Stimulated activated CD4-positive, alpha-beta T cell treated with anti-CD3 and anti-CD28 coated beads, TNF-alpha, amount 100 ng/mL, for 1 hour (primary cell): Measurements from ENCODE around the gene PSMB3.
"Not testable (repeated sequence)": the region's sequence is repeated elsewhere in the genome, so short reads cannot be mapped to it uniquely, and the experiment has no call there.

ENCODE experiments used
- DNase-seq, 3 donors: peaks; one replicate each; pipeline ENCODE4 v3.0.0-alpha.2; 2020; ENCODE audit warnings: low read depth in 3 of 3, low spot score in 1 of 3

The PSMB3 gene

DNA sequence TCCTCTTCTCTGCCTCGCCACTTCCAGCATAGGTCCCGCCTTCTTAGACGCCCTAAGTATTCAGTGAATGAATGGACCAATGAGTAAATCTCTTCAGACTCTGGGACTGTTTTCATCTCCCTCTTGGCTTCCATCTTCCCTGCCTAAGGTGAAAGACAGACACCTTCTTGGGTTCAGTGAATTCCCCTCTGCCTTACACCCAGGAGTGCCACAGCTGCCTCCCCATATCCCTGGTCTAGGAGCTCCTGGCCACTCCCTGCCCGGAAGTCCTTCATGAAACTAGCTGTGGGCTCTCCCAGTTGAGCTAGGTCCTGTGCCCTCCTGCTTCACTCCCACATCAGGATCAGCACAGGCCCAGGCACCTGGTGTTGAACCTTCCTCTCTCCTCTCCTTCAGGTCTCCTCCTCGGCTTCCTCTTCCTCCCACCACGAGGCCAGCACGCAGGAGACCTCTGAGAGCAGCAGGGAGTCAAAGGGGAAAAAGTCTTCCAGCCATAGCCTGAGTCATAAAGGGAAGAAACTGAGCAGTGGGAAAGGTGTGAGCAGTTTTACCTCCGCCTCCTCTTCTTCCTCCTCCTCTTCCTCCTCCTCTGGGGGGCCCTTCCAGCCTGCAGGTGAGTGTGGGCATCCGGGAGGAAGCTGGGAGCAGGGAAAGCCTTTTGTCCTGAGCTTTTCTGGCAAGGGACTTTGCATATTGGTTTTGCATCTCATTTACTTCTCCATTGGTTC lies 37.2 kb upstream of the PSMB3 start:
- no peak for DNase-seq

- no peak for DNase-seq
These were observed 36.1 kb upstream of the PSMB3 start for GRCh38 chr17:38716368-38717005.

GRCh38 chr17:38717139-38717745 lies 35.3 kb upstream of the PSMB3 start:
- no peak for DNase-seq

DNA sequence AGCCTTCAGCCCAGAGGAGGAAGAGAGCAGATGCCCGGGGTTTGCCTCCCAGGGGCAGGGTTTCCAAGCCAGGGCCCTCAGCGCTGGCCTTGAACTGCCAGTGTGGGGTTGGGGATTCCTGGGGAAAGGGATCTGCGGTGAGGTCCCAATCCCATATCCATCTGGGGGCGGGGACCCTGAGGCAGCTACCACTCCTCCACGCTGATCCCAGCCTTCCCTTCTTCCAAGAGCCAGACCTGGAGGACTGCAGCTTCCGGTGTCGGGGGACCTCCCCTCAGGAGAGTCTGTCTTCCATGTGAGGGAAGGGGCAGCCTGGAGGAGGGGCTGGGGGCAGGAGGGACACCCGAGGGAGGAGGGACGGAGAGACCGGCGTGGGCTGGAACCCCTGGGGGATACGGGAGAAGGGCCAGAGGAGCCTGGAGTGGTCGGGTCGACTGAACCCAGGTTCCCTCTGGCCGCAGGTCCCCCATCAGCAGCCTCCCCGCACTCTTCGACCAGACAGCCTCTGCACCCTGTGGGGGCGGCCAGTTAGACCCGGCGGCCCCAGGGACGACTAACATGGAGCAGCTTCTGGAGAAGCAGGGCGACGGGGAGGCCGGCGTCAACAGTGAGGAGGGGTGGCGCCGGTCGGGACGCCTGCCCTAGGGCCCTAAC lies 33.1 kb upstream of the PSMB3 start:
- no peak for DNase-seq

DNA sequence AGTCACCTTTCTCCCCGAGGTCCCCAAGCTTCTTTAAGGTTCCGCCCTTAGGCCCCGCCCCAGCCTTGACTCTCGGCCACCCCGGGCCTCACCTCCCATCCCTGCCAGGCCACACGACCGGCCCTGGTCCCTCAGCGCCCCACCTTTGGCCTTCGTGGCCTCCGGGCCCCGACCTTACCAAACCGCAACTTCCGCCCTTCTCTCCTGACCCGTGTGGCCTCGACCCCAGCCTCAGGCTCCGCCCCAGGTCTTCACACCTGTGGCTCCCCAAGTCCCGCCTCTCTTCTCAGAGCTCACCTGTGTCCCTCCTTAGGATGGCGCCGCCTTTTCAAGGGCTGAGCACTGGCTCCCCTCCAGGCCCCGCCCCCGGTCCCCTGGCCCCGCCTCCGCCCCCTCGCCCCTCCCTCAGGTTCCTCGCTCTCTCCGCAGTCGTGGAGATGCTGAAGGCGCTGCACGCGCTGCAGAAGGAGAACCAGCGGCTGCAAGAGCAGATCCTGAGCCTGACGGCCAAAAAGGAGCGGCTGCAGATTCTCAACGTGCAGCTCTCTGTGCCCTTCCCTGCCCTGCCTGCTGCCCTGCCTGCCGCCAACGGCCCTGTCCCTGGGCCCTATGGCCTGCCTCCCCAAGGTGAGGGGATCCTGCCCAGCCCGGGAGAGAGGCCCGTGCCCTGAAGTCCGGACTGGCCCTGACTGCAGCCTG lies 32.4 kb upstream of the PSMB3 start:
- DNase-seq = no peak

DNA sequence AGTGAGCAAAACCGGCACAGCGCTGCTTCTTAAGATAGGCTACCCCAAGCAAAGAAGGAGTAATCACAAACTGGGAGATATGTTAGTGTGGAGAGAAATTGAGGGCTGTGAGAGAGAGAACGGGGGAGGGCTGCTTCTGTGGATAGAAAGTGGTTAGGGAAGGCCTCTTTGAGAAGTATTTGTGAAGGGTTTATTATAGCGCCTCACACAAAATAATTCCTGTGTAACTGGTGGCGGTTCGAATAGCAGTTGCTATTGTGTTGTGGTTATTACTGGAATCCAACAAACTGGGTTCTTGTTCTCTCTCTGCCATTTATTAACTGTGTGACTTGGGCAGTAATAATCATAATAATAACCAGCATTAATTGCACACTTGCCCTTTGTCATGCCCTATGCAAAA lies 31.6 kb upstream of the PSMB3 start:
- no peak for DNase-seq

DNA sequence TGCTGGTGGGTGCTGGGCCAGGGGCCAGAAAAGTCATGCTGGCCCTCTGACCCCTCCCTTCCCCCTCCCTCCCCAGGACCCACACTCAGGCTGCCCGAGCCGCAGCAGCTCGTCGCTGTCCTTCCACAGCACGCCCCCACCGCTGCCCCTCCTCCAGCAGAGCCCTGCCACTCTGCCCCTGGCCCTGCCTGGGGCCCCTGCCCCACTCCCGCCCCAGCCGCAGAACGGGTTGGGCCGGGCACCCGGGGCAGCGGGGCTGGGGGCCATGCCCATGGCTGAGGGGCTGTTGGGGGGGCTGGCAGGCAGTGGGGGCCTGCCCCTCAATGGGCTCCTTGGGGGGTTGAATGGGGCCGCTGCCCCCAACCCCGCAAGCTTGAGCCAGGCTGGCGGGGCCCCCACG lies 30.7 kb upstream of the PSMB3 start:
- DNase-seq = no peak

DNA sequence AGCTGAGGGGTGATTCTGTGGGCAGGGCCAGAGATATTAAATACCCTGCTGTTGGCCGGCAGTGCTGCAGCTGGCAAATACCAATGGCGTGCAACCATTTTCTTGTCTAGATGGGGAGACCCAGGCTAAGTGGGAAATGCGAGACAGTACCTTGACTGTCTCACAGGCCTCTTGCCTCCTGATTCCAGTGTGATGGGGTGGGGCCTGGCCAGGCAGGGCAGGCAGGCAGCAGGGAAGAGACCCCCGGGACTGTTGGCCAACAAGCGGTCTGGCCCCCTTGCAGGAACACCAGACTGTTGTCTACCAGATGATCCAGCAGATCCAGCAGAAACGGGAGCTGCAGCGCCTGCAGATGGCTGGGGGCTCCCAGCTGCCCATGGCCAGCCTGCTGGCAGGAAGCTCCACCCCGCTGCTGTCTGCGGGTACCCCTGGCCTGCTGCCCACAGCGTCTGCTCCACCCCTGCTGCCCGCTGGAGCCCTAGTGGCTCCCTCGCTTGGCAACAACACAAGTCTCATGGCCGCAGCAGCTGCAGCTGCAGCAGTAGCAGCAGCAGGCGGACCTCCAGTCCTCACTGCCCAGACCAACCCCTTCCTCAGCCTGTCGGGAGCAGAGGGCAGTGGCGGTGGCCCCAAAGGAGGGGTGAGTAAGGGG lies 28.1 kb upstream of the PSMB3 start:
- DNase-seq = no peak

DNA sequence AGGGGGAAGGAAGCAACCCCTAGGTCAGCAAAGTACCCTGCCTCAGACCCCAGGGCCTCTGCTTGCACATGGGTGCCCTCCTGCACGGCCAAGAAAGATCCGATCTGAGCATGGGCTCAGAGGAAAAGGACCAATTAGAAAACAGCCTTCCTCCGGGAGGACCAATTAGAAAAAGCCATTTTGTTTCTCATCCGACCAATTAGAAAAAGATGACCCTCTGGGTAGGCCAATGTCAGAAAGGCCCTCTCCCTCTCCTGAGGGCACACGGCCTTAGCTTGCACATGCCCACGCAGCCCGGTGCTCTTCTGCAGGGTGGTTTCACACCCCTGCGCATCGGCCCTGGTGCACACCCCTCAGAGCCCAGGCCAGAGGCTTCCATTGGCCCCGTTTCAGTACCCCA lies 27.5 kb upstream of the PSMB3 start:
- DNase-seq = no peak

DNA sequence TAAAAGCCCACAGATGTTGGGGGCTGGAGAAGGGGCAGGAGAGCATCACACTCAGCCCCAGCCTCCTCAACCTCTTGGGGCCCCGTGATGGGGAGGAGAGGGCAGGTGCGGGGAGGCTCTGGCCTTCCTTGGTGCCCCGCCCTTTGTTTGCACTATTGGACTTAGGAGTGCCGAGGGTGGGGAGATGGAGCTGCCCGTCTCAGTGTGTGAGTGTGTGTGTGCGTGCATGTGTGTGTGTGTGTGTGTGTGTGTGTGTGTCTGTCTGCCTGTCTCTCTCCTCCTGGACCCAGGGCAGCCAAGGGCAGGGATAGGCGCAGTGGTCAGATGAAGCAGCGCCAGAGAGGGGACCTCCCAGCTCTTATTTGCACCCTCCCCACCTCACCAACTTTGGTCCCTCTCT lies 26.4 kb upstream of the PSMB3 start:
- DNase-seq = not testable (repeated sequence)

- DNase-seq = peak in 1 of 3 donors; percentile 52
These were observed 24.8 kb upstream of the PSMB3 start for GRCh38 chr17:38727736-38728135.

- DNase-seq = peak in 2 of 3 donors; percentile 41 to 52
These were observed 24.2 kb upstream of the PSMB3 start for GRCh38 chr17:38728290-38728831.

GRCh38 chr17:38729368-38729885 lies 23.1 kb upstream of the PSMB3 start:
- DNase-seq = no peak

DNA sequence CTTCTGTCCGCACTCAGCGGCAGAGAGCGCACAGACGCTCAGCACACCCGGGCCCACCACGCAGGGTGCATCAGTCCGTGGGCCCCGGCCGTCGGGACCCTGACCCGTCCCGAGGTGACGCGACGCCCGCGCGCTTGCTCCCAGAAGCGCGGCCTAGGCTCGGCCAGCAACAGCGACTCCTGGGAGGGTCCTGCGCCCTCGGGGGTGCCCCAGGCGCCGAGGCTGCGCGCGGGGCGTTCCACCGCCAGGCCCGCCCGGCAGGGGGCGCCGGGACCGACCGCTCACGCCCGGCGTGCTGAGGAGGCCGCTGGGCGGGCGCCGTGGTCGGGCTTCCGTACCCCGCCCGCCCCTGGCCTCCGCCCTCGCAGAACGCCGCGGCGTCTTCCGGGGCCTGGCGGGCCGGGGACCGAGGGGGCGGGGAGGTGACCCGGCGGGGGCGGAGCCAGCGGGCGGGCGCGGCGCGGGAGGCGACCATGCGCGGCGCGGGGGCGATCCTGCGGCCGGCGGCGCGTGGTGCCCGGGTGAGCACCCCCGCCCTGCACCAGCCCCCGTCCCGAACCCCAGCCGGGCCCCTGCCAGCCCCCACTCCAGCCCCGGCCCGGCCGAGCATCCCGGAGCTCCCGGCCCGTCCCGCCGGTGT lies 22.5 kb upstream of the PSMB3 start, which contains the start of gene CISD3:
CISD3 (plus strand) TSS at position 456 of the 640 bp plus-strand sequence; CDS start at position 474, 18 bp downstream.
- peak; percentile 63 to 78 (median 76) for DNase-seq

GRCh38 chr17:38730526-38731379 lies 21.8 kb upstream of the PSMB3 start:
- DNase-seq = no peak

GRCh38 chr17:38731526-38732294 lies 20.8 kb upstream of the PSMB3 start:
- no peak for DNase-seq

- no peak for DNase-seq
These were observed 19.9 kb upstream of the PSMB3 start for GRCh38 chr17:38732376-38733281.
